Fibroblast of skin of abdomen (primary cell): ENCODE results near the gene LAMA4. TPM values are rescaled to one million over a fixed set of nuclear protein-coding genes. Genes with fewer than 3 reads are reported as not detected.

ENCODE experiments used
- DNase-seq: peaks from one replicate; pipeline ENCODE4 v3.0.0-alpha.2; 2013
- polyA plus RNA-seq, 2 experiments: library from polyadenylated mRNA; unstranded; fragments of 120-200 nt; gene quantifications; one replicate each; pipeline ENCODE4 v1.2.1, GENCODE V29; 2013; ENCODE audit not compliant: insufficient read length in 2 of 2

Gene LAMA4, protein sequence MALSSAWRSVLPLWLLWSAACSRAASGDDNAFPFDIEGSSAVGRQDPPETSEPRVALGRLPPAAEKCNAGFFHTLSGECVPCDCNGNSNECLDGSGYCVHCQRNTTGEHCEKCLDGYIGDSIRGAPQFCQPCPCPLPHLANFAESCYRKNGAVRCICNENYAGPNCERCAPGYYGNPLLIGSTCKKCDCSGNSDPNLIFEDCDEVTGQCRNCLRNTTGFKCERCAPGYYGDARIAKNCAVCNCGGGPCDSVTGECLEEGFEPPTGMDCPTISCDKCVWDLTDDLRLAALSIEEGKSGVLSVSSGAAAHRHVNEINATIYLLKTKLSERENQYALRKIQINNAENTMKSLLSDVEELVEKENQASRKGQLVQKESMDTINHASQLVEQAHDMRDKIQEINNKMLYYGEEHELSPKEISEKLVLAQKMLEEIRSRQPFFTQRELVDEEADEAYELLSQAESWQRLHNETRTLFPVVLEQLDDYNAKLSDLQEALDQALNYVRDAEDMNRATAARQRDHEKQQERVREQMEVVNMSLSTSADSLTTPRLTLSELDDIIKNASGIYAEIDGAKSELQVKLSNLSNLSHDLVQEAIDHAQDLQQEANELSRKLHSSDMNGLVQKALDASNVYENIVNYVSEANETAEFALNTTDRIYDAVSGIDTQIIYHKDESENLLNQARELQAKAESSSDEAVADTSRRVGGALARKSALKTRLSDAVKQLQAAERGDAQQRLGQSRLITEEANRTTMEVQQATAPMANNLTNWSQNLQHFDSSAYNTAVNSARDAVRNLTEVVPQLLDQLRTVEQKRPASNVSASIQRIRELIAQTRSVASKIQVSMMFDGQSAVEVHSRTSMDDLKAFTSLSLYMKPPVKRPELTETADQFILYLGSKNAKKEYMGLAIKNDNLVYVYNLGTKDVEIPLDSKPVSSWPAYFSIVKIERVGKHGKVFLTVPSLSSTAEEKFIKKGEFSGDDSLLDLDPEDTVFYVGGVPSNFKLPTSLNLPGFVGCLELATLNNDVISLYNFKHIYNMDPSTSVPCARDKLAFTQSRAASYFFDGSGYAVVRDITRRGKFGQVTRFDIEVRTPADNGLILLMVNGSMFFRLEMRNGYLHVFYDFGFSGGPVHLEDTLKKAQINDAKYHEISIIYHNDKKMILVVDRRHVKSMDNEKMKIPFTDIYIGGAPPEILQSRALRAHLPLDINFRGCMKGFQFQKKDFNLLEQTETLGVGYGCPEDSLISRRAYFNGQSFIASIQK (N-terminal part only)
- 76.9 TPM for polyA plus RNA-seq (2013, experiment 1 of 2; ENCODE audit: insufficient read length)
- 72.9 TPM for polyA plus RNA-seq (2013, experiment 2 of 2; ENCODE audit: insufficient read length)

DNA sequence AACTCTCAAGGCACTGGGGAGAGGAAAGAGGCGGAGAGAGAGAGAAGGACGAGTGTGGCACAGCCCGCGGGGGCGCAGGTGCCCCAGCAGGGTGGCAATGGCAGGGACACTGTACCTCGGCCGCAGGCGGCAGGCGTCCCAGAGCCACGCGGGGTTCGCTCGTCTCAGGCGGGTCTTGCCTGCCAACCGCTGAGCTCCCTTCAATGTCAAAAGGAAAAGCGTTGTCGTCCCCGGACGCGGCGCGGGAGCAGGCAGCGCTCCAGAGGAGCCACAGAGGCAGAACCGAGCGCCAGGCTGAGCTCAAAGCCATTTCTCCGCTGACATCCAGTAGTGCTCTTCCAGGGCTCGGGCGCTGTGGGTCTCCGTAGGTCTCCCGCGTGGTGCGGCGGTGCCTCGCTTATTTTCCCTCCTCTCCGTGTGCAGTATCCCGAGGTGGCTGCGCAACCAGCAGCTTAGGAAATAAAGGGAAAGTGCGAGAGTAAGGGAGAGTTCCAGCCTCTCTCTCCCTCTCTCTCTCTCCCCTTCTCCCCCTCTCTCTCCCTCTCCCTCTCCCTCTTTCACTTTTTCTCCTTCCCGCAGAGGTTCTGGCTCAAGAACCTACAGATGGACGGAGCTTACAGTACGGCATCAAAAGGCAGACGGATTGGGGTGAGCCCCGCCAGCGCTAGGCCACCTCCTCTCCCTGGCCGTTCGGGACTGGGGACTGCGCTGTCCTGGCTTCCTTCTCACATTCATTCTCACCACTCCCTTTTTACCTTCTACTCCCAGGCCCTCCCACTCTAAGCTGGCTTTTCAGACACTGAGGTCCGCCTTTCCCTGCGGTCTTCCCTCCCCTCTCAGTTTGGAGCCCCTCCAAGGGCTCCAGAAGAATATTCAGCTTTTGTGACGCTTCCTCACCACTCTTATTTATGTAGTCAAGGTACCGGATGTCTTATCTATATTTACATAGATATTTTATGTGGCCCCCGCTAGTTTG lies at the start of gene LAMA4:
TSS of gene LAMA4 (minus strand) at position 727 of the 976 bp plus-strand sequence. CDS start at position 310, 417 bp downstream.
- DNase-seq = peak; percentile 58

DNA sequence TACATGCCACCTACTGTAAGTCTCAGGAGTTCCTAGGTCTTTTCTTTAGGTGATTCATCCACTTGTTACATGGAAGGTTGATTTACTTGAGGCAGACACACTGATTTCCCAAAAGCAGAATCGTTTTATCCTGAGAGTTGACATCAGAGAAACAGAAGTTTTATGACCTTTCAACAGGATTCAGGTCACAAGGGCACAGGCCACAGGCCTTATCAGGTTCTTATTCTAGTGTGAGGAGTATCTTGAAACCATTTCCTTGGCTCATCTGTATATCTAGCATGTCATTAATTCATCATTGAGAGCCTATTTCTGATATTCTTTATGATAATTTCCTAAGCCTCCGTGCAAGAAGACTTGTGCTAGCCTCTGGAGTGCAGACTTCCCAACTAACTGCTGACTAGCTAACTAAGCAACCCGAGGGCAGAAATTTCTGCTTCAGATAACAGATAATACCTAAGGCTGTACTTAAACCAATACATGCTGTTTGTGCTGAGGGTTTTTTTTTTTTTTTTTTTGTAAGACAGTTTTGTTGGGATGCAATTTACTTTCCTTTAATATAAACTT lies 47.9 kb upstream of the LAMA4 start:
- no peak for DNase-seq

DNA sequence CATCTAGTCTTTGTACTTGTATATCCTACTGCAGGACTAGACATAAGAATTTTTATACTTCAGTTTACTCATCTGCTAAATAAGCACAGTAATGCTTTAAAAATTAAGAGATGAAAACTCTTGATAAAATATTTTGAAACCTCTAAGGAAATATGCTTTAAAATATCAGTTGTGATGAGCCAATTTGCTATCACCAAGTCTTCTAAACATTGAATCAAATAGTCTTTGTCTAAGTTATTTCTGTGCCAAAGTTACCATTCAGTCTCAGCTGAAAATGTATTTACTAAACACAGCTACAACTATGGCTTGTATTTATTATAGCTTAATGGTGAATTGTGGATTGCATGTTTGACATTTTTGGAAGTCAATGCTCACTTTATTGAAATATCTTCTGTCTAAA lies 46.5 kb upstream of the LAMA4 start:
- DNase-seq = peak; percentile 22

DNA sequence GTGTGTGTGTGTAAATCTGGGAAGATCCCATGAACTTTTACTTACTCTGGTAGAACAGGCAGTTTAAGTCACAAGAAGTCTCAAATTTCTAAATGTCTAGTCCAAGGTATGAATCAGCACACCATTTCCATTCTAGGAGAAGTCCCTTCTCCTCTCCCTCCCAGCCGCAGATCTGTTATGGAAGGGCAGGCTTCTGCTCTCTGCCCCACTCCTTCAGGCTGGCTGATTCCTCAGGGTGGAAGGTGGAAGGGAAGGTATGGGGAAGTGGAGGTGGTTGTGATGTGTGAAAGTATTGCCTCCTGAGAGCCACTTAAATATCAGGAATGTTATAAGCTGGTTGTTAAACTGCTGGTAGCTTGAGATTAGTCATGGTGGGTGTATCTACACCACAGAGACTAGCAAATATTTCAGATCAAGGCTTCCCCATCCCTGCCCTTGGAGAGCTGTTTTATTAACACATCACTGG lies 44.5 kb upstream of the LAMA4 start:
- peak; percentile 89 for DNase-seq

DNA sequence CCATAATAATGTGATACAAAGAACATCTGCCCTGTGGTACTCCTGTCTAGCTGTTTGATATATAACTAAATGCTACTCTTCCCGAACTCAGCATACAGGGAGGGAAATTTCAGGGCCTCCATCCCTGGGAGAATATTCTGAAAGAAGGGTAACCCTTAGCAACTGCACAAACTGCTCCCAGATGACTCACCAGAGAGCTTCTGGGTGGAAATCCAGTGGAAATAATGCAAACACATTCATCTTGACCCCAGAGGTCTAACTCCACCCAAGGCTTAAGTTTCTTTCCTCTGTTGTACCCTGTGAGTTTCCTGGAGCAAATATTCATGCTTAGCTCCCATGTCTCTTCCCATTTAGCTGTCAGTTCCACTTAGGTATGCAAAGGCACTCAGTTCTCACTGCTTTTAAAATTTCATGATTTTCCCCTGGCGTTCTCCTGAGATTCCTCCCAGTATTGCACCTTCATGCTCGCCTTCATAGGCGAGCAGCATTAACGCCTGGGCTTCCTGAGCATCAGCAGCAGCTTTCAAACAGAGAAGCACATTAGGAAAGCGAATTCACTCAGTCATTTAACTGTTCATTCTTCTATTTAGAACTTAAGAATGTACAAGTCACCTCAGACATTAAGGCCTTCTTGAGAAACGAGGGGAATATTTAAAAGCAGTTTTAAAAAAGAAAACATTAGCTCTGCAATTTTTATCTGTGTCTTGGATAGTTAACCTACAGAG lies 43.8 kb upstream of the LAMA4 start:
- peak; percentile 80 for DNase-seq

DNA sequence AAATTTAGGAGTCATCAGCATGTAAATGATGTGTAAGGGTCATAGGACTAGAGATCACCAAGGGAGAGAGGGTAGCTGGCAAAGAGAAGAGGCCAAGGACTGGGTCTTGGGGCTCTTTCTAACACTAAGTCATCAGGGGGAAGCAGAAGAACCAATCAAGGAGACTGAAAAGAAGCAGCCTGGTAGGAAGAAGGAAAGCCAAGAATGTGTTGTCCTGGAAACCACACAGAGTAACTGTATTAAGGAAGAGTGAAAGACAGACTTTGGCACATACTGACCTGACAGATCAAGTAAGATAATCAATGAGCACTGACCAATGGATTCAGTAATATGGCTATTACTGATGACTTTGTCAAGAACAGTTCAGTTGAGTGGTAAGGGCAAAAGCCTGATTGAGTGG lies 42.3 kb upstream of the LAMA4 start:
- DNase-seq = no peak

DNA sequence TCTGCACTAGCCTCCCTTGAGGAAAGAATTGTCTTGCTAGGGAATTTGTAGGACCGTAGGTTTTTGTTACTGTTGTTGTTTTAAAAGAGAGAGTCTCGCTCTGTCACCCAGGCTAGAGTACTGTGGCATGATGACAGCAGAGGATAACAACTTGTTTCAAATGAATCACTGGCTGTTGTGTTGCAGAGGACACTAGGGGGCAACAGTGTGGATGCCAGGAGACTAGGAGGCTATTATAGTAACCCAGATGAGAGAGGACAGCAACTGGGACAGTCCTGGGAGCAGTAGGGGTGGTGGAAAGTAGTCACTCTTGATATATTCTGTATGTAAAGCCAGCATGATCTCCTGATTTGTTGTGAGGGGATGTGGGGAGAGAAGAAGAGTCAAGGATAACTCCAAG lies 41.8 kb upstream of the LAMA4 start:
- DNase-seq = peak; percentile 51

DNA sequence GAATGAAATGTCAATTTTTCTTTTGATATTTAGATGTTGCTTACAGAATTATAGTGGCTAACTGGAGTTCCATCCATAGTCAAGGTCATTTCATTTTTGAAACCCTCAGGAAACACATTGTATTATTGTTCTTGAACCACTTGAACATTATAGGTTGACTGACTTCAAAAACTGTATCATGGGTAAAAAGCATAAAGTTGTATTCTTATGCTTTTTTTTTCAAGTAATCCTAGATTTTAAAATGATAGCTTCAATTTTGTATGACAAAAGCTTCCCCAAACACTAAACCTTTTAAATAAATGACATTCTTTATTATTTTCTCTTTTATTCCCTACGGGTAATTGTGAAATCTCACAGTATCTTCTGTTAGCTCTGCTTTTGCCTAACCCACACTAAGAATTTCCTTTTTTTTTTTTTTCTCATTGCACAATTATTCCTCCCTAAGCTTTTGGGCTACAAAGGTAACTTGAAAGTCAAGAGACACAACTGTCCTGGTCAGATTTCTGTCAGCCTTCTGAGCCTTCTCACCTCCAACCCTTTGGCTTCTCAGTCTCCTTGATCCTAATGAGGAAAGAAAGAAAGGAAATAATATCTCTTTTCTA lies 36.9 kb upstream of the LAMA4 start:
- no peak for DNase-seq

DNA sequence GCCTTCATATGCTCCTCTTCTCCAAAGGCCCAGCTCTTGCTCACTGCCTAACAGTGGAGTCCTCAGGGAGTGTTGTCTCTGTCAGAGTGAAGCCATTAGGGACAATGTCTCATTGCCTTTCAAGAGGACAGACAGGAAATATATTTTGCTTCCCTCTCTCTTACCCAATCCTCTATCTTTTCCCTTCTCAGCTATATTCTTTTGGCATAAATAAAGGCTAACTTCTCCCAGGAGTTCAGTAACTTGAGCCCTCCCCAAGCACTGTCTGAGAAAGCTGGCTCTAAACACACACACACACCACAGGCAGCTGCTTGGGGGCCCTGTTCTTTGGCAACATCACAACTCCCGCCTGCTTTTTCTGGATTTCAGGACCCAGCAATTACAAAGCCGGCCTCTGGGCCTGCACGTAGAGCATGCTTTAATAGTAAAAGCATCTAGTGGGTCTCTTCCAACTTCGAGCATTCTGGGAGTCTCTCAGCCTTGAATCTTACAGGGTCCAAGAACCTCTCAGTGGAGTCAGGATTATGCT lies 34.7 kb upstream of the LAMA4 start:
- peak; percentile 92 for DNase-seq

DNA sequence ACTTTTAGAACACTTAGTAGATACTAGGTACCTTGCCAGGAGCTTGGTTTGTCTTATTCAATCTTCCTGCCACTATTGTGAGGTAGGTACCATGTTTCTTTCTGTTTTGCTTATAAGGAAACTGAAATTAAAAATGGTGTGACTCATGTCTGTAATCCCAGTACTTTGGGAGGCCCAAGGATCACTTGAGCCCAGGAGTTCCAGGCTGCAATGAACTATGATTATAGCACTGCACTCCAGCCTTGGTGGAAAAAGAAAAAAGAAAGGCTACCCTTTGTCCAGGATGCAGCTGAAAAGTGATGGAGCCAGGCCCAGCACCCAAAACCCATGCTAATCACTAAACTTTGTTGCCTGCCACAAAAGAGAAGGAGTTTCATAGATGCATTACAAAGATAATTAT lies 34.1 kb upstream of the LAMA4 start:
- DNase-seq = no peak

DNA sequence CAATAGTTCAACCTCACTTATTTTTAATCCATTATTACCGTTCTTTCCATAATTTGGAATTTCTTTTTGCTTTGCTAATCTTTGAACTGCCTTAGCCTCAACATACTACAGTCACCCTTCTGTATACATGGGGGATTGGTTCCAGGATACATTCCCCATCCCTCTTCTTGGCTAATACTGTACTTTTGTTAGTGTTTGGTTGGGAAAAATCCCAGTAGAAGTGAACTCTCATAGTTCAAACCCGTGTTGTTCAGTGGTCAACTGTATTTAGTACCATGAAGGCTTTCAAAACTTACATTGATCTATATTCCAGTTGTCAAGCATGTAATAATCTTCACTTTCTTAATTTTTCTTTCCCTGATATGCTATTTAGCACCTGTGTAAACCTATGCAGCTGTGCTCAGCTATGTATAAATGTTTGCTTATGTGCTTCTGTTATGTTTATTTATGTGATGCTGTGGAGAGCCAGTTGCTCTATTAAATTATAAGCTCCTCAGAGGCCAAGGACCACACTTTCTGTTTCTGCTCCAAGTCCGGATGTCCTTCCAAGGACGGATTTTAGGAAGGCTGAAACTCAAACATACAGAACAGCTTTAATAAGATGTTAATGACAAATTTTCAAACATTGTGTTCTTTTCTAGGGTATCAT lies 33.3 kb upstream of the LAMA4 start:
- no peak for DNase-seq

DNA sequence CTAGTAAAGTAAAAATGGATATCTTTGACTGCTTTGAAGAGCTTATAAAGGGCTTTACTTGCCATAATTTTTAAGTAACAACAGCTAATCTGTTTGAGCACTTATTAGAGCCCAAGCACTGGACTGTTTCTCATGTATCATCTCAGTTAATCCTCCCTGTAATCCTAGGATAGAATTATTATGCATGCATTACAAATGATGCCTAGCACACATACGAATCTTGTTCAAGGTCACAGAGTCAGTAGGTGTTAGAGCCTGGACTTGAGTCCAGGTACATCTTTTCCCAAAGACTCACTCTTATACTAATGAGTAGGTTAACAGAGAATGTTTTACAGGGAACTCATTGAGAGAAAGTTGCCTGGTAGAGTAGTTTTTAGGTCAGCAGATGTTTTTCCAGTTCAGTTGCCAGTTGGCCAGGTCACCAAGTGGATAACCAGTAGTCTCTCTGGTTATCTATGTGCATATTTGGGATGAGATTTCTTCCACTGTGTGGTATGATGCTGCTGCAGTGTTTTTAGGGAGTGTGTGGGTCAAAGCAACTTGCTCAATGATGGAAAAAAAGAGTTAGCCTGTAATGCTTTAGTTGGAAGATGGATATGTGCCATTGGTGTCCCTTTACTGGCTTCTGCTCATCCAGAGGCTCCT lies 32.3 kb upstream of the LAMA4 start:
- DNase-seq = no peak

DNA sequence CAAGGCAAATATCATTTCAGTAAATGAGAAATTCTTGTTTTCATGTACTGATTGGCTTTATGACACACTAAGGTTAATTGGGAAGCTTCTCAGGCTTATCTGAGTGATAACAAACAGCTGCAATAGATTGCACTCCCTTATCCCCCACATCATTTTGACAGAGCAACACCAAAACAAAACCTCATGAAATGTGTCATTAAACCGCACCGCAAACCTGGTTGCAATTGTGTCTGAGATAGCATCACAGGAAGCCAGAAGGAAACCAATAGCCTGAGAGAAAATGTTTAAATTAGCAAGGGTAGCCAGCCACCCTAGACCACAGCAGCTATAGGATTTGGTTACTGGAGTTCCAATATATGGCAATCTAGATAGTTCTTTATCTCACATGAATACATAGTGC lies 31.6 kb upstream of the LAMA4 start:
- no peak for DNase-seq

DNA sequence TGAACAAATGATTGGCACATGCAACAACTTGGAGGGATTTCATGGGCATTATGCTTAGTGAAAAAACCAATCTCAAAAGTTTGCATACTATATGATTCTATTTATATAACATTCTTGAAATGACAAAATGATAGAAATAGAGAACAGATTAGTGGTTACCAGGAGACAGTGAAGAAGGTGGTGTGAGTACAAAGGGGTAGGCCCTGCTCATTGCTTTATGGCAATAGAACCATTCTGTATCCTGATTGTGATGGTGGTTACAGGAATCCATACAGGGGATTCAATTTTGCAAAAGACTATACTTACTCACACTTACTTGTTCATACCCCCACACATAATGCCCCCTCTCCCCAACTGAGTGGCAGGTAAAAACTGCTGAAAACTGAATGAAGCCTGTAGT lies 30.2 kb upstream of the LAMA4 start:
- DNase-seq = no peak

DNA sequence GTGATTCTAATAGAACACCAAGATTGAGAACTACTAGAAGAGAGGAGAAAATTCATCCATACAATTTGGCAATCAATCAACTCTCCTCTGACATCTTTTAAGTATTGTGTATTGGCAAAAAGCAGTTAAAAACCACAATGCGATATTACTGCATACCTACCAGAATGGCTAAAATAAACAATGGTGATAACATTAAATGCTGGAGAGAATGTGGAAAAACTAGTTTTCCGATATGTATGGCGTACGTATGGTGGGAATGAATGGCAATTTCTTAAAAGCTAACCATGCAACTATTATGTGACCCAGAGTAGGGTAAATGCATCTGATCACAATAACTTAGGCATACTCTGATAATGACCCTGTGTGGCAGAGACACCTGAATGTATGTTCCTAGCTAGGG lies 29.3 kb upstream of the LAMA4 start:
- no peak for DNase-seq

DNA sequence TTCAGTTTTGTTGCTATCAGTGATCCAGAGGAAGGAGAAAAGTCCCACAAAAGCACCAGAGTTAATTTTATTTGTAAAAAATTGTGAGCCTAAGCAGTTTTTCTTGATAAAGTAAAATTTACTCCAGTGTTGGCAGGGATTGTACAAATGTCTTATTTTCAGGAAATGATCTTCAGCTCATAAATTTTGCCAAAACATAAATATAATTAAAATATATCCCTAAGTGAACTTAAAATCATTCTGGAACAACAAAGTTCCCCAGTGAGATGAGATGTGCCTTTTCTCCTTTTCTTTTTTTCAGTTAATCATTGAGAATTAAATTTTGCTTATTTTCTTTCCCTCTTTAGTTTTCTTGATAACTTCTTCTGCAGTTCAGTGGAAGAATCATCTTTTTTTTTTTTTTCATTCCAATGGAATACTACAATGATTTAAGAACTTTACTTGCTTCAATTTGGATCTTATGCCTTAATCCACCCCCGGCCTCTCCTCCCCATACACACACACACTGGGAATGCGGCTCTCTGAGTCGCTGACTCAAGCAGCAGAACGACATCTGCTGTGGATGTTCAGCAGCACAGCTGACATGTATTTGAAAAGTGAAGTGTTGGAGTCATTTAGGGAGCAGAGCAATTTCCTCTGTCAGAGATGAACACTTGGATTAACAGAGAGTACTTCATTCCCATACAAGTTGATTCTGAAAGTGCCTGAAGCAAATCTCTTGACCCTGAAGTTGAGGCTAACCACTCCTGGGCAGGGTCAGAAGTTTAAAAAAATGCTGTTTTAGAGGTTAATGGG lies 27.7 kb upstream of the LAMA4 start:
- peak; percentile 95 for DNase-seq
